HG02870 (cell line): ENCODE results near the gene KDM8.

ENCODE experiments used
- ATAC-seq: cut with Tn5 transposase; IDR thresholded peaks from one replicate; pipeline ENCODE4 v1.9.1; 2021; ENCODE audit warnings: mild to moderate bottlenecking, moderate library complexity; ENCODE audit not compliant: unreplicated experiment

KDM8 gene

DNA sequence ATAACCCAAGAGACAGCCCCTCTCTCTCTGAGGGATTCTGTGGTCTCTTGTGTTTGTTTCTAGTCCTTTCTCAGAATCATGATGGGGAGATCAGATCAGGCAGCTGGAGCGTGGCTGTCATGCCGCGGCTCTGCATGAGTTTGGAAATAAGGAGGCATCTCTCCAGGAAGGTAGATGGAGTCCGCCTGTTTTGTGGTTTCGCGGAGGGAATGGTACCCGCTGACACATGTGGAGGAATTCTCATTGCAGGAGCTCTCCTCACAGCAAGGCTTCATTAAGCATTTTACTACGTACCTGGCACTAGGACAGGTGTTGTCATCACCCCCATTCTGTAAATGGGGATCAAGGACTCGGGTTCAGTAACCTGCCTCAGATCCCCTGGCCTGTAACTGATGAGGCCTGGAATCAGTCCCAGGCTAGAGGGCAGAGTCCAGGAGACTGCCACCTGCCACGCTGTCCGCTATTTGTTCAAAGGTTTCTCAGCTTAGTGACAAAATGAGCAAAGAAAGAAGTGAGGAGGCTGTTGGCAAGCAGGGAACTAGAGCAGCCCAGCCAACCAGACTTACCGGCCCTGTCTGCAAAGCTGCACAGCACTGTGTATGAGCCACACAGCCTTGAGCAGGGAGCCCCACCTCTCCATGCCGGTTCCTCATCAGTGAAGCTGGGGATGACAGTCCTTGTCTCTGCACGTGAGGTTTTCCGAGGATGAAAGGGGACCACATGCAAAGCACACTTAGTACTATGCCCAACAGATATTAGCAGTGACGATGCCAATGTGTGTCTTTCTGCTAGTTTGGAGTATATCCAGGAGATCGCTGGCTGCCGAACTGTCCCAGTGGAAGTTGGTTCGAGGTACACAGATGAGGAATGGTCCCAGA is 11.0 kb downstream of the KDM8 start:
- no peak for ATAC-seq

DNA sequence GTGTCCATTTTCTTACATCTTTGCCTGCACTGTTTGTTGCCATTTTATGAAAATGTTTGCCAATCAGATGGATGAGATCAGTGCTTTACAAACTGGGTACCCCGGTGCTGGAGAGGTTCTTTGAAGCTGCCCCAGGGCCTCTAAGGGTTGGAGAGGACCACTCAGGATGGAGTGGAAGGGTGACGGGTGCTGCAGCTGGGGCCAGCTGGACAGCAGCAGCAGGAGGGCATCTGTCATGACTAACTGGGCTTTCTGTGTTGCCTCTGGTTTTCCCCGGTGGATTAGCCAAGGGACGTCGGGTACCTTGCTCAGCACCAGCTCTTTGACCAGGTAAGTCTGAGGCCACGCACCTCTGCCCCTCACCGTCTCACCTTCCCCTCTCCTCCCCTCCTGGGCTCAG is 12.3 kb downstream of the KDM8 start:
- ATAC-seq, result no peak

GRCh38 chr16:27216297-27216885 is 13.1 kb downstream of the KDM8 start:
- ATAC-seq, result no peak

- ATAC-seq, result no peak
Measured at GRCh38 chr16:27217256-27217655, 13.9 kb downstream of the KDM8 start.

- ATAC-seq, result no peak
Measured at GRCh38 chr16:27218756-27219155, 15.4 kb downstream of the KDM8 start.

DNA sequence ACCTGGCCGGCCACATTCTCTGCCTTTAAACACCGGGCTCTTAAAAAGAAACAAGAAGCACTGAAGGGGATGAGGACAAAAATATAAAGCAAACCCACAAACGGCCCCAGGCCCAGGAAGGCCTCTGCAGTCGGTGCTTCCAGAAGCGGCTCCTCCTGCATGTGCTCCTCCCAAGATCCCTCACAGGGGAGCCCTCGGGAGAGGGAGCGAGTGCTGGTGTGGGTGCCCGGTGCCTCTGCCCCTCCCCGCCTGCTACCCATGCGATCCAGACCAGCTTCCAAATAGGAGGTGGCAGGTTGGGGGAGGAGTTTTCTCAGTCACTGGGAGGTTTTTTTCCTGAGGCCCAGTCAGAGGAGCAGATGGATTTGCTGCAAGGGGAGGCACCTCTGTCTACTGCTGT is 15.8 kb downstream of the KDM8 start:
- no peak for ATAC-seq

GRCh38 chr16:27220120-27220519 is 16.8 kb downstream of the KDM8 start:
- no peak for ATAC-seq

GRCh38 chr16:27220527-27220926 is 17.2 kb downstream of the KDM8 start:
- no peak for ATAC-seq

GRCh38 chr16:27220991-27221390 is 17.7 kb downstream of the KDM8 start:
- ATAC-seq, result no peak

- ATAC-seq, result no peak
Measured at GRCh38 chr16:27221576-27222248, 18.4 kb downstream of the KDM8 start.

DNA sequence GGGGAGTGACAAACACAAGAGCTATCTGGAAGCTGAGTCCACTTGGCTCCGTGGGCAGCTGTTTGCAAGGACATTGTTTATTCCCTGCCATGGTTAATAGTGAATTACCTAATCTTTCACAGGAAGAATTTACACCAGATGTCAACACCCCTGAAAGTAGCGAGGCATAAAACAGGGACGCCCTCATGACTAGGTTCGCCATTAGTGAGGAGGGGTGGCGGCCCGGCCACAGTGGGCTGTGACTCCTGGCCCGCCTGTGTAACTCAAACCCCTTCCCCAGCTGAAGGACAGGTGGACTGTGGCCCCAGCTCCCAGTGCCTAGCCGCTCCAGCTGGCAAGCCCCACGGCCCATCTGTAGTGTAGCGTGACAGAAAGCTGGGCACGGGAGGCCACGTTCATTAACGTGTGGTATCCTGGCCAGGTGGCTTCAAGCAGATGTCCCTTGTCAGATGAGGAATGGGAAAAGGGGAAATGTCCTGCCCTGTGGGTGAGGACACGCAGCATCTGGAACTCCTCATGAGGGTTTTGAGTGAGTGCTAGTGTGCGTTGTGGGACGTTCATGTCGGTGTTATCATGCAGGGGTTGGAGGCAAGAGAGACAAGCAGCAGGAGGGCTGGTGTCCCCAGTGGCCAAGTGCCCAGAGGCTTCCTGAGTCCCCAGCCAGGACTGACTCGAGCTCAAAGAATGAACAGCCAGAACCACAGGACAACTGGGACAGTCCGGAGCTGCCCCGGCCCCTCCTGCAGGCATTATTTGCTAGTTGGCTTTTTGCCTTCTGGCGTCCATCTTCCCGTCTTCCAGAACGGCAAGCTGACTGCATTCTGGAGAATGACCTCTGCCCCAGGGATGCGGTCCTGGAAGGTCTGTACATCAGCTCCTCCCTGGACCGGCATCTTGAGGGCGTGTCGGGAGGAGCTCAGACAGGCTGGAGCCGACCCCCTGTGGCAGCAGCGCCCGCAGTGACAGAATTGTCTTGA is 19.2 kb downstream of the KDM8 start:
- ATAC-seq, result no peak

DNA sequence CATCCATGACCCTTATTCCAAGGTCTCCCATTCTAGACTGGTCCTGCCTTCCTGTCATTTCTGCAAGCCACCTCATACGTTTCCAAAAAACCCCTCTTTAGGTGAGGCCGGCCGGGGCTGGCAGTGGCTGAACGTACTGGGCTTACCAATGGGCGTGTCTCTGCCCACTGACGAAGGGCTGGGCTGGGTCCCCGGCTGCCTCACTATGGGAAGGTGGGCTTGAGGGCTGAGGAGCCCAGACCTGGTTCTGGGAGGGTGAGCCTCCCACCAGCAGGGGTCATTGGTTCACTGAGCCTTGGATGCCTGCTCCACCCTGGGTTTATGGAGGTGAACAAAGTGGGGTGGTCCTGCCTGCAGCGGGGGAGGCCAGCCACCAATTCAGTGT is 19.9 kb downstream of the KDM8 start:
- ATAC-seq, result no peak

DNA sequence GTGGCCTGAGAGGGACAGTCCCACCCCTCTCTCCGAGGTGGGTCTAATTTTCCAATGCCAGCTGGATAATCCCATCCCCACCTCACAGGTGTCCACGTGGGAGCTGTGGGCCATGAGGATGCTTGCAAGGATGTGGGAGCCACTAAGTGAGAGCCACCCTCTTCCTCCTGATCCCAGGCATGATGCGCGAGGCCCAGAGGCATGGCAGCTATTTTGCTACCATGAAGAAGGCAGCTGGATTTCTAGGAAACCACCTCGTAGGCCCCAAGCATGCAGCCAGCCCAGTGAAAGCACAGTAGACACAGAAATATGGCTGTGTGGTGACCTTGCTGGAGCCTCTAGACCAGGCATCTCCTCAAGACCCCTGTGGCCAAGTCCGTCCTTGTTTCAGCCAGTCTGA is 20.4 kb downstream of the KDM8 start:
- no peak for ATAC-seq

GRCh38 chr16:27224271-27224737 is 21.0 kb downstream of the KDM8 start:
- no peak for ATAC-seq

GRCh38 chr16:27224741-27225300 is 21.5 kb downstream of the KDM8 start:
- no peak for ATAC-seq

- no peak for ATAC-seq
Measured at GRCh38 chr16:27225536-27226360, 22.4 kb downstream of the KDM8 start.

GRCh38 chr16:27226476-27226875 is 23.1 kb downstream of the KDM8 start:
- no peak for ATAC-seq

GRCh38 chr16:27226976-27227705 is 23.8 kb downstream of the KDM8 start:
- no peak for ATAC-seq

DNA sequence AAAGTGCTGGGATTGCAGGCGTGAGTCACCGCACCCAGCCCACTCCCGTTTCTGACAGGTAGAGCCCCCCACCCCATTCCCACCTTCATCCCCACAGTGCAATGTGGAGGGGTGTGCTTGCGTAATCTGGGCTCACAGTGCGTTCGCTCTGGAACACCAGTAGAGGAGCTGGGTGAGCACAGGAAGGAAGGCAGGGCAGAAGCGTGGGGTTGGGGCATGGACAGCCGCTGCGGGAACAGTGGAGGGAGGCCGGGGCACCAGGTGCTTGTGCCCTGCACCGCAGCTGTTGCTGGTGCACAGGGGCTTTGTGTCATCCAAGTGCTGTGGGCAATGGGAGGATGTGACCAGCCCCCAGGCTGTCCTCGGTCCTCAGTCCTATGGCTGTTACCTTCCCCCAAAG is 24.7 kb downstream of the KDM8 start:
- ATAC-seq, result no peak
